ENCODE data around the gene ITGAX. TPM values are rescaled to one million over a fixed set of nuclear protein-coding genes. Genes with fewer than 3 reads are reported as not detected.

The ITGAX gene
- total RNA-seq, 1 experiment from 2014 or later, result not detected

DNA sequence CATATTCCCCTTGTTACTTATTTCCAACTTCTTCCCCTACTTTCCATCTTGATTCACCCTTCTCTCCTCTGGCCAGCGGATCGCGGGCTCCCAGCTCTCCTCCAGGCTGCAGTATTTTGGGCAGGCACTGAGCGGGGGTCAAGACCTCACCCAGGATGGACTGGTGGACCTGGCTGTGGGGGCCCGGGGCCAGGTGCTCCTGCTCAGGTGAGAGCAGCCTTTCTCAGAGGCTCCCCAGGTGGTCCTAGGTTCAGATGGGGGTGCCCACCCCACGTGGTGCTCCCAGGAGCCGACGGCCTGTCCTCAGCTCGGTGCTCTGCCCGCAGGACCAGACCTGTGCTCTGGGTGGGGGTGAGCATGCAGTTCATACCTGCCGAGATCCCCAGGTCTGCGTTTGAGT lies 16.0 kb downstream of the ITGAX start:
- intact Hi-C loops (cut with micrococcal nuclease), result no loop called here

DNA sequence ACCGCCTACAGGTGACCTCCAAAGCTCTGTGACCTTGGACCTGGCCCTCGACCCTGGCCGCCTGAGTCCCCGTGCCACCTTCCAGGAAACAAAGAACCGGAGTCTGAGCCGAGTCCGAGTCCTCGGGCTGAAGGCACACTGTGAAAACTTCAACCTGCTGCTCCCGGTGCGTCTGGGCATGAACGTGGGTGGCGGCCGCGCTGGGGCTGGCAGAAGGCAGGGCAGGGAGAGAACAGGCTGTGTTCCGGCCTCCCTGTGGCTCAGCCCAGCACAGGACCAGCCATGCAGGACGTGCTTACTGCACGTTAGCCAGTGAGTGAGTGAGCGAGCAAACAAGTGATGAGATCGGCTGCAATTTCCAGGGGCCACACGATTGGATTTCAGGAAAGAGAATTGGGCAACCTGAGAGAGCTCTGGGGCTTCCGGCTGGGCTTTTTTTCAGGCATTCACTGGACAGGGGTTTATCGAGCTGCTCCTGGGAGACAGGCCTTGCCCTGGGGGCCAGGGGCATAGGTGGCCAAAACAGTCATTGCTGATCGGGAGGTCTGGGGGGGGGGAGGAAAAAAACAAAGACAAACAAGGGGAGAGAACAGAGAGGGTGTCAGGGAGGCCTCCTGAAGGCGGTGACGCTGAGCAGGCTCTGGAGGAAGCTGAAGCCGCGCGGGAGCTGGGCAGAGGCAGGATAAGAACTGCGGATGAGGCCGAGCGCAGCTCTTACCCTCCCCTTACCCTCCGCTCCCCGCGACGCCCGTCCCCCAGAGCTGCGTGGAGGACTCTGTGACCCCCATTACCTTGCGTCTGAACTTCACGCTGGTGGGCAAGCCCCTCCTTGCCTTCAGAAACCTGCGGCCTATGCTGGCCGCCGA lies 16.9 kb downstream of the ITGAX start:
- BruUV-seq (replicated peaks), result no TSS peak
- H3K9ac ChIP-seq (ENCODE audit: low read length), result no peak overlapping the region
- H3K36me3 ChIP-seq (ENCODE audit: low read depth, low read length), result no peaks in the 10 kb centered on the region
- ChIA-PET CTCF (no interaction called here), POLR2A (ENCODE audit: unreplicated experiment) (no interaction called here)
- intact Hi-C loops (cut with micrococcal nuclease), result no loop called here
- no peaks in the 10 kb centered on the region for H3K79me2 ChIP-seq (ENCODE audit: low read length)
- no peak overlapping the region for H3K4me3 ChIP-seq (ENCODE audit: low read length)
- no peak overlapping the region for H2AFZ ChIP-seq (ENCODE audit: low read length)
- ATAC-seq (no peak), DNase-seq (no peak)
- TF ChIP-seq CTCF (conservative IDR thresholded peaks at IDR 0.05; ENCODE audit: low read depth, low read length) (no peak), EZH2 (IDR thresholded peaks at IDR 0.05; ENCODE audit: low read length, unreplicated experiment) (no peak), EZH2phosphoT487 (IDR thresholded peaks at IDR 0.05; ENCODE audit: borderline replicate concordance, low read length) (no peak)
- H3K4me2 ChIP-seq (ENCODE audit: low read length), result no peak overlapping the region
- no peaks in the 10 kb centered on the region for H3K4me1 ChIP-seq (ENCODE audit: insufficient read depth, low read length)
- H3K9me2 ChIP-seq (replicated peaks; ENCODE audit: low read length), result no peaks in the 10 kb centered on the region
- peaks cover 4% of the 10 kb centered on the region; the same call in 1 of the 2 replicates for H3K27me3 ChIP-seq (ENCODE audit: low read length)
- H3K27ac ChIP-seq (ENCODE audit: low read length), result no peak overlapping the region
- H3F3A ChIP-seq (ENCODE audit: low read length, unreplicated experiment), result no peaks in the 10 kb centered on the region
- no peaks in the 10 kb centered on the region for H4K20me1 ChIP-seq (ENCODE audit: low read length)
- no peaks in the 10 kb centered on the region for H3K9me3 ChIP-seq (ENCODE audit: low read length)

More for the DNA sequence above, 16.0 kb downstream of the ITGAX start:
- H3K36me3 ChIP-seq (ENCODE audit: low read depth, low read length), result no peaks in the 10 kb centered on the region
- no TSS peak for BruUV-seq (replicated peaks)
- no peak overlapping the region for H3K9ac ChIP-seq (ENCODE audit: low read length)
- no peaks in the 10 kb centered on the region for H3K4me1 ChIP-seq (ENCODE audit: insufficient read depth, low read length)
- H3K27ac ChIP-seq (ENCODE audit: low read length), result no peak overlapping the region
- H3K9me3 ChIP-seq (ENCODE audit: low read length), result no peaks in the 10 kb centered on the region
- ATAC-seq (no peak), DNase-seq (no peak)
- POLR2A ChIA-PET (ENCODE audit: unreplicated experiment), result no interaction called here
- H3K79me2 ChIP-seq (ENCODE audit: low read length), result no peaks in the 10 kb centered on the region
- no peak overlapping the region for H2AFZ ChIP-seq (ENCODE audit: low read length)
- H4K20me1 ChIP-seq (ENCODE audit: low read length), result no peaks in the 10 kb centered on the region
- no peaks in the 10 kb centered on the region for H3F3A ChIP-seq (ENCODE audit: low read length, unreplicated experiment)
- TF ChIP-seq CTCF (conservative IDR thresholded peaks at IDR 0.05; ENCODE audit: low read depth, low read length) (no peak), EZH2phosphoT487 (IDR thresholded peaks at IDR 0.05; ENCODE audit: borderline replicate concordance, low read length) (no peak), EZH2 (IDR thresholded peaks at IDR 0.05; ENCODE audit: low read length, unreplicated experiment) (no peak)
- no peak overlapping the region for H3K4me2 ChIP-seq (ENCODE audit: low read length)
- no peak overlapping the region for H3K4me3 ChIP-seq (ENCODE audit: low read length)
- CTCF ChIA-PET, result no interaction called here
- peaks cover 4% of the 10 kb centered on the region; the same call in 1 of the 2 replicates for H3K27me3 ChIP-seq (ENCODE audit: low read length)
- H3K9me2 ChIP-seq (replicated peaks; ENCODE audit: low read length), result no peaks in the 10 kb centered on the region

DNA sequence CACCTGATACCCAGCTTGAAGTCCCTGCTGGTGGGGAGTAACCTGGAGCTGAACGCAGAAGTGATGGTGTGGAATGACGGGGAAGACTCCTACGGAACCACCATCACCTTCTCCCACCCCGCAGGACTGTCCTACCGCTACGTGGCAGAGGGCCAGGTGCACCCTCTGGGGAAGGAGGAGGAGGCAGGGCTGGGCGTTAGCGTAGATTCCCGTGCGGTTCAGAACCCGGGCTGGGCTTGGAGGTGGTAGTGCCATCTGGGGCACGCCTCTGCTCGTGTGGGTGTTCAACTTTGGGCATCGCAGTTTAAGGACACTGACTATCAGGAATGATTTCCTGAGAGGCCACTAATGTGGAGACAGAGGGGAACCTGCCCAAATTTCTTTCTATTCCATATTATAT lies 18.3 kb downstream of the ITGAX start:
- H3K9ac ChIP-seq (ENCODE audit: low read length), result no peak overlapping the region
- ATAC-seq, result no peak
- no peak for DNase-seq
- H3K79me2 ChIP-seq (ENCODE audit: low read length), result no peaks in the 10 kb centered on the region
- intact Hi-C loops (cut with micrococcal nuclease), result no loop called here
- POLR2A ChIA-PET (ENCODE audit: unreplicated experiment), result no interaction called here
- no peak overlapping the region for H2AFZ ChIP-seq (ENCODE audit: low read length)
- no peak overlapping the region for H3K27ac ChIP-seq (ENCODE audit: low read length)
- no peaks in the 10 kb centered on the region for H3K9me2 ChIP-seq (replicated peaks; ENCODE audit: low read length)
- no peak overlapping the region for H3K4me2 ChIP-seq (ENCODE audit: low read length)
- no TSS peak for BruUV-seq (replicated peaks)
- H3K36me3 ChIP-seq (ENCODE audit: low read depth, low read length), result no peaks in the 10 kb centered on the region
- H3K9me3 ChIP-seq (ENCODE audit: low read length), result no peaks in the 10 kb centered on the region
- no peaks in the 10 kb centered on the region for H4K20me1 ChIP-seq (ENCODE audit: low read length)
- TF ChIP-seq EZH2 (IDR thresholded peaks at IDR 0.05; ENCODE audit: low read length, unreplicated experiment), result no peak
- TF ChIP-seq EZH2phosphoT487 (IDR thresholded peaks at IDR 0.05; ENCODE audit: borderline replicate concordance, low read length), result no peak
- no peak for TF ChIP-seq CTCF (conservative IDR thresholded peaks at IDR 0.05; ENCODE audit: low read depth, low read length)
- H3K27me3 ChIP-seq (ENCODE audit: low read length), result peaks cover 4% of the 10 kb centered on the region; the same call in 1 of the 2 replicates
- no peak overlapping the region for H3K4me3 ChIP-seq (ENCODE audit: low read length)
- H3K4me1 ChIP-seq (ENCODE audit: insufficient read depth, low read length), result no peaks in the 10 kb centered on the region
- H3F3A ChIP-seq (ENCODE audit: low read length, unreplicated experiment), result no peaks in the 10 kb centered on the region
- CTCF ChIA-PET, result no interaction called here
